MV-4-11 (cell line): ENCODE measurements around the gene TTC17.
"Not testable (repeated sequence)": the region's sequence is repeated elsewhere in the genome, so short reads cannot be mapped to it uniquely, and the experiment has no call there.

ENCODE experiments used
- DNase-seq: peaks from one replicate; lab custom pipeline; 2025; lab: John Stamatoyannopoulos, UW

TTC17 gene

GRCh38 chr11:43358801-43359421 lies at the start of gene TTC17:
Gene TTC17 (plus strand): TSS chr11:43358920. CDS start chr11:43358955, 35 bp downstream.
- peak; percentile 90 for DNase-seq

- peak; percentile 92 for DNase-seq
Measured at GRCh38 chr11:43311791-43312607, 46.7 kb upstream of the TTC17 start, which contains the start of gene API5. Gene API5 (plus strand): TSS chr11:43311996. CDS start chr11:43312128, 132 bp downstream.

- peak; percentile 60 for DNase-seq
Measured at GRCh38 chr11:43315966-43316365, 42.8 kb upstream of the TTC17 start.

- peak; percentile 65 for DNase-seq
Measured at GRCh38 chr11:43316451-43316850, 42.3 kb upstream of the TTC17 start.

- DNase-seq, result no peak
Measured at GRCh38 chr11:43327987-43328386, 30.7 kb upstream of the TTC17 start.

GRCh38 chr11:43328482-43328881 lies 30.2 kb upstream of the TTC17 start:
- no peak for DNase-seq

GRCh38 chr11:43341159-43341558 lies 17.6 kb upstream of the TTC17 start:
- DNase-seq, result no peak

- DNase-seq, result not testable (repeated sequence)
Measured at GRCh38 chr11:43351426-43351825, 7.3 kb upstream of the TTC17 start.

GRCh38 chr11:43354311-43354710 lies 4.4 kb upstream of the TTC17 start:
- DNase-seq, result no peak

GRCh38 chr11:43356336-43356735 lies 2.4 kb upstream of the TTC17 start:
- no peak for DNase-seq

- DNase-seq, result peak; percentile 37
Measured at GRCh38 chr11:43358279-43358800, 380 bp upstream of the TTC17 start.

GRCh38 chr11:43359422-43359818 lies 700 bp downstream of the TTC17 start:
- no peak for DNase-seq

- DNase-seq, result peak; percentile 76
Measured at GRCh38 chr11:43360361-43361032, 1.8 kb downstream of the TTC17 start.

GRCh38 chr11:43366677-43367076 lies 8.0 kb downstream of the TTC17 start:
- DNase-seq, result no peak

GRCh38 chr11:43367382-43368178 lies 8.9 kb downstream of the TTC17 start:
- DNase-seq, result peak; percentile 70

- DNase-seq, result no peak
Measured at GRCh38 chr11:43376065-43376464, 17.3 kb downstream of the TTC17 start.

- DNase-seq, result peak; percentile 13
Measured at GRCh38 chr11:43376594-43376993, 17.9 kb downstream of the TTC17 start.

- DNase-seq, result no peak
Measured at GRCh38 chr11:43377389-43377788, 18.7 kb downstream of the TTC17 start.

- no peak for DNase-seq
Measured at GRCh38 chr11:43378897-43379296, 20.2 kb downstream of the TTC17 start.

- DNase-seq, result no peak
Measured at GRCh38 chr11:43381802-43382201, 23.1 kb downstream of the TTC17 start.

GRCh38 chr11:43382614-43383013 lies 23.9 kb downstream of the TTC17 start:
- no peak for DNase-seq

- no peak for DNase-seq
Measured at GRCh38 chr11:43384393-43384792, 25.7 kb downstream of the TTC17 start.
